Epithelial cell of proximal tubule (primary cell): ENCODE results near the gene ERMP1. TPM values are rescaled to one million over a fixed set of nuclear protein-coding genes. Genes with fewer than 3 reads are reported as not detected.

Source experiments
- DNase-seq: peaks from one replicate; pipeline ENCODE4 v3.0.0-alpha.2; 2011; ENCODE audit warnings: low read depth
- H3K4me3 ChIP-seq: 2 replicates; pipeline ENCODE4 v1.5.1; 2011; ENCODE audit warnings: low read depth, mild to moderate bottlenecking, low read length
- total RNA-seq: library from RNA; depleted of rRNA; stranded (reverse); fragments of >200 nt; gene quantifications from 2 replicates; pipeline ENCODE4 v1.2.3, GENCODE V29; 2015
- TF ChIP-seq, protein P1 (sequence below): conservative IDR thresholded peaks from 2 replicates; pipeline ENCODE4 v1.5.1; 2012; ENCODE audit warnings: low read depth, mild to moderate bottlenecking, low read length

ERMP1 gene
- total RNA-seq, 1 donor from 2014 or later, result 21.3 TPM

DNA sequence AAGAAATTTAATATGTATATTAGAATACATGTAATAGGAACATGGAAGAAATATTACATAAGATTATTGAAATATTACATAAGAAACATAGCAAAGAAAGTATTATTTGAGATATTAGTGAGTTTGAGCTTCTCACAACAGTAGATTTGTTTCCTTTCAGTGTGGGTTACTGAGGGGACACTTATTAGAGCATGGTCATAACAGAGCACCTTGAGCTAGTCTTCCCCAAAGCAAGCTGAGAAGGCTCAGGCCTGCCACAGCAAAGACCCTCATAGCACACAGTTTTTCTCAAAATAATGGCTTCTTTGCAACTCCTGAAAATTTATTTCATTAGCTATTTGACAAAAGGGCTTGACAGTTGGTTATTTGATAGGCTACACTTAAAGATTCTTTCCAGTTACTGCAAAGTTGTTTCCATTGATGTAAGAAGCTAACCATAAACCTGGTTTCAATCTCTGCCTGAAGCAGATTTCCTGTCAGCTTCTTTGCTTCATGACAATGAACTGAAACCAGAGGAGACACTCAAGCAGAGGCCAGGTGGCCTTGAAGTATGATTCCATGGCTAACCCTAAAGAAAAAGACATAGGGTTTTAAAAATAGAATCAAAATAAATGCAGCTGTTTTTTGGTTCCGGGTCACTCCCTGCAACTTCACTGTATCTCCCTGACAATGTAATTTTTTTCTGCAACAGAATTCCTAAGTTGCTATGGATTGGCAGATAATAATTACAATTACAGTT is 68.6 kb downstream of the ERMP1 start:
- H3K4me3 ChIP-seq, result no peak overlapping the region
- DNase-seq, result no peak
- TF ChIP-seq, protein P1, sequence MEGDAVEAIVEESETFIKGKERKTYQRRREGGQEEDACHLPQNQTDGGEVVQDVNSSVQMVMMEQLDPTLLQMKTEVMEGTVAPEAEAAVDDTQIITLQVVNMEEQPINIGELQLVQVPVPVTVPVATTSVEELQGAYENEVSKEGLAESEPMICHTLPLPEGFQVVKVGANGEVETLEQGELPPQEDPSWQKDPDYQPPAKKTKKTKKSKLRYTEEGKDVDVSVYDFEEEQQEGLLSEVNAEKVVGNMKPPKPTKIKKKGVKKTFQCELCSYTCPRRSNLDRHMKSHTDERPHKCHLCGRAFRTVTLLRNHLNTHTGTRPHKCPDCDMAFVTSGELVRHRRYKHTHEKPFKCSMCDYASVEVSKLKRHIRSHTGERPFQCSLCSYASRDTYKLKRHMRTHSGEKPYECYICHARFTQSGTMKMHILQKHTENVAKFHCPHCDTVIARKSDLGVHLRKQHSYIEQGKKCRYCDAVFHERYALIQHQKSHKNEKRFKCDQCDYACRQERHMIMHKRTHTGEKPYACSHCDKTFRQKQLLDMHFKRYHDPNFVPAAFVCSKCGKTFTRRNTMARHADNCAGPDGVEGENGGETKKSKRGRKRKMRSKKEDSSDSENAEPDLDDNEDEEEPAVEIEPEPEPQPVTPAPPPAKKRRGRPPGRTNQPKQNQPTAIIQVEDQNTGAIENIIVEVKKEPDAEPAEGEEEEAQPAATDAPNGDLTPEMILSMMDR, result no peak

GRCh38 chr9:5762421-5762820 is 70.5 kb downstream of the ERMP1 start:
- DNase-seq, result no peak
- H3K4me3 ChIP-seq, result no peak overlapping the region
- TF ChIP-seq, protein P1, result no peak

DNA sequence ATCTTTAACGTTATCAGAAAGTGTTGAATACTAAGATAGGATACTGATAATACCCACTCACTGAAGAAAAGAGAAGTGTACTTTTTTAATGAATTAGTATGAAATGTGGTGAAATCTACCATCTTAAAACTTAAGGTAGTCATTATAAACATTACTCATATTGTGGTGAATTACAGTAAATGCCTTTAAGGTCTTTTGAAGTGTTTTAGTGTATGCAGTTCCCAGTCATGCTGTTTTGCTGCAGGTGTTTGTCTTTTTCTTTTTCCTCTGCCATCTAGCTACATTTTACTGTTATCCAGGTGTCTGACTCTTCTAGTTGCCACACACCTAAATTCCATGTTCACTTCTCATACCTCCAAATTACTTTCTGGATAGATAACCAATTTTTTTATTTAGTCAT is 72.6 kb downstream of the ERMP1 start:
- H3K4me3 ChIP-seq, result no peak overlapping the region
- no peak for DNase-seq
- TF ChIP-seq, protein P1, result no peak

GRCh38 chr9:5756633-5757032 is 76.3 kb downstream of the ERMP1 start:
- no peak for DNase-seq
- TF ChIP-seq, protein P1, result no peak
- no peak overlapping the region for H3K4me3 ChIP-seq

- DNase-seq, result no peak
- TF ChIP-seq, protein P1, result no peak
- H3K4me3 ChIP-seq, result no peak overlapping the region
These were observed 82.3 kb downstream of the ERMP1 start for GRCh38 chr9:5750569-5750968.

DNA sequence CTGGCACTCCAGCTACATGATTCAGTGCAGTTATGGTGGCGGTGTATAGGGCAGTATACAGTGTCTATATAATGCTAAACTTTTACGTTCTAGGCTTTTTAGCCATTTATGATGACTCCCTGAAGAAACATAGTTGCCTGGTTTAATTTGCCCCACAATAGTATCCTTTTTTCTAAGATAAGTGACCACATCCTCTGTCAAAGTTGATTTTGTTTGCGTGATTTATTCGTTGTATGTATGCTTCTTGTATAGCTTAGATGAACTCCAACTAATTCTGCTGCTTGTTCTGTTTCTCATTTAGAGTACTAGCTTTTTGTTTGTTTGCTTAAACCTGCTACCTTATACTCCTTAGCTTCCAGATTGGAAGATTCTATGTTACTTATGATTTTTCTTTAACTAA is 83.6 kb downstream of the ERMP1 start:
- TF ChIP-seq, protein P1, result no peak
- H3K4me3 ChIP-seq, result no peak overlapping the region
- no peak for DNase-seq

DNA sequence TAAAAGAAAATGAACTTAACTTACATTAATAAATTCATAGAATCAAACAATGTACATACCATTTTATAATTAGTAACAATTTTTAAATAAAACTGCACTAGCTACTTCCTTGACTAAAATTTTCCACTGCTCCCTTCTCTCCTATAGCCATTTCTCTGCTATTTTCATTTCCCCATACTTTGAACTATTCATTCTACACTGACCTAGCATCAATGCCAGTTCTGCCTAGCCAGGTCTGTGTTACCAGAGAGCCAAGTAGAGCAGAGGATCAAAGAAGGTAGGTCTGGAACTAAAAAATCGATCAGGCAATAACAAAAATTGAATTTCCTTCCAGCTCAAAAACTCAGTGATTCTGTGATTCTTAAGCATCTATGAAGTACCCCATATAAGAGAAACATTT is 84.5 kb downstream of the ERMP1 start:
- no peak for DNase-seq
- H3K4me3 ChIP-seq, result no peak overlapping the region
- TF ChIP-seq, protein P1, result no peak
